Measurements from ENCODE around the gene AKNA.
A peak's percentile ranks its signal among the peaks of the same experiment; 100 is the strongest.

The AKNA gene

GRCh38 chr9:114374936-114375335 lies 12.8 kb downstream of the AKNA start:
- no peak overlapping the region for H3K4me3 ChIP-seq (ENCODE audit: low read depth, low read length)
- H3K36me3 ChIP-seq (ENCODE audit: control insufficient read depth, insufficient read depth, low read length) = peaks cover 22% of the 10 kb centered on the region
- H3K27me3 ChIP-seq (ENCODE audit: control insufficient read depth, insufficient read depth, low read length) = no peaks in the 10 kb centered on the region
- peaks cover 35% of the 10 kb centered on the region for H3K4me1 ChIP-seq (ENCODE audit: control insufficient read depth, insufficient read depth, low read length)
- H3K9ac ChIP-seq (ENCODE audit: low read depth, low read length) = no peak overlapping the region
- H3K9me3 ChIP-seq (ENCODE audit: control insufficient read depth, insufficient read depth, low read length) = no peaks in the 10 kb centered on the region
- no peak overlapping the region for H3K27ac ChIP-seq (ENCODE audit: low read depth, low read length)

- Histone ChIP-seq H3K27me3 (ENCODE audit: control insufficient read depth, insufficient read depth, low read length) (no peaks in the 10 kb centered on the region), H3K9me3 (ENCODE audit: control insufficient read depth, insufficient read depth, low read length) (no peaks in the 10 kb centered on the region), H3K36me3 (ENCODE audit: control insufficient read depth, insufficient read depth, low read length) (peaks cover 17% of the 10 kb centered on the region), H3K4me3 (ENCODE audit: low read depth, low read length) (no peak overlapping the region), H3K27ac (ENCODE audit: low read depth, low read length) (no peak overlapping the region), H3K9ac (ENCODE audit: low read depth, low read length) (no peak overlapping the region), H3K4me1 (ENCODE audit: control insufficient read depth, insufficient read depth, low read length) (peaks cover 43% of the 10 kb centered on the region)
Measured at GRCh38 chr9:114373960-114374730, 13.6 kb downstream of the AKNA start.

- H3K9me3 ChIP-seq (ENCODE audit: control insufficient read depth, insufficient read depth, low read length) = no peaks in the 10 kb centered on the region
- H3K9ac ChIP-seq (ENCODE audit: low read depth, low read length) = no peak overlapping the region
- H3K36me3 ChIP-seq (ENCODE audit: control insufficient read depth, insufficient read depth, low read length) = peaks cover 24% of the 10 kb centered on the region
- no peaks in the 10 kb centered on the region for H3K27me3 ChIP-seq (ENCODE audit: control insufficient read depth, insufficient read depth, low read length)
- H3K27ac ChIP-seq (ENCODE audit: low read depth, low read length) = peak overlapping the region; percentile 34
- H3K4me1 ChIP-seq (ENCODE audit: control insufficient read depth, insufficient read depth, low read length) = peaks cover 45% of the 10 kb centered on the region
- no peak overlapping the region for H3K4me3 ChIP-seq (ENCODE audit: low read depth, low read length)
Measured at GRCh38 chr9:114372921-114373448, 14.8 kb downstream of the AKNA start.

- H3K4me1 ChIP-seq (ENCODE audit: control insufficient read depth, insufficient read depth, low read length) = peaks cover 45% of the 10 kb centered on the region
- peak overlapping the region; percentile 34 for H3K27ac ChIP-seq (ENCODE audit: low read depth, low read length)
- H3K9ac ChIP-seq (ENCODE audit: low read depth, low read length) = no peak overlapping the region
- H3K9me3 ChIP-seq (ENCODE audit: control insufficient read depth, insufficient read depth, low read length) = no peaks in the 10 kb centered on the region
- H3K27me3 ChIP-seq (ENCODE audit: control insufficient read depth, insufficient read depth, low read length) = no peaks in the 10 kb centered on the region
- H3K4me3 ChIP-seq (ENCODE audit: low read depth, low read length) = no peak overlapping the region
- peaks cover 30% of the 10 kb centered on the region for H3K36me3 ChIP-seq (ENCODE audit: control insufficient read depth, insufficient read depth, low read length)
Measured at GRCh38 chr9:114371973-114372917, 15.5 kb downstream of the AKNA start.

DNA sequence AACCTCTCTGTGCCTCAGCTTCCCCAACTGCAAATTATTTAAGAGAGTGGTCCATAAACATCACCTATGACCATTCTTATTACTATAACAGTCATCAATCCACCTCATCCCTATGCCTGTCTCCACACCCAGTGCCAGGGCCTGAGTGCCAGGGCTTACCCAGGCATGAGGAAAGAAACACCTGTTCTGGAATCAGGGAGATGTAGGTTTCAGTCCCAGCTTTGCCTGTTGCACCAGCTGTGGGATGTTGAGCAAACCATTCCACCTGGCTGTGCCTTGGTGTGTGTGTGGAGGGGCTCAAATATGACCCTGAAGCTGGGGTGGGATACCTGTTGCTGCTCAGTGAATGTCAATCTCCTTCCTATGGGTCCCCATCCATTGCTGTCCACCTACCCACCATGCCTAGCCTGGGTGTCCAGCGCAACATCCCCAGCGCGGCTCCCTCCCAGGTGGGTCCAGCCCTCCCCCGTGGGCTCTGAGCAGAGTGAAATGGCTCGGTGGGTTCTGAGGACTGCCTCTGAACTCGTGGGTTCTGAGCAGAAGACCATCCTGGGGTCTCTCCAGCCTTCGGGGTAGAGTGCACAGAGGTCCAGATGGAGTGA lies 16.3 kb downstream of the AKNA start:
- no peaks in the 10 kb centered on the region for H3K9me3 ChIP-seq (ENCODE audit: control insufficient read depth, insufficient read depth, low read length)
- no peak overlapping the region for H3K4me3 ChIP-seq (ENCODE audit: low read depth, low read length)
- peak overlapping the region; percentile 96 for H3K27ac ChIP-seq (ENCODE audit: low read depth, low read length)
- no peak overlapping the region for H3K9ac ChIP-seq (ENCODE audit: low read depth, low read length)
- peaks cover 45% of the 10 kb centered on the region for H3K4me1 ChIP-seq (ENCODE audit: control insufficient read depth, insufficient read depth, low read length)
- no peaks in the 10 kb centered on the region for H3K27me3 ChIP-seq (ENCODE audit: control insufficient read depth, insufficient read depth, low read length)
- H3K36me3 ChIP-seq (ENCODE audit: control insufficient read depth, insufficient read depth, low read length) = peaks cover 28% of the 10 kb centered on the region

DNA sequence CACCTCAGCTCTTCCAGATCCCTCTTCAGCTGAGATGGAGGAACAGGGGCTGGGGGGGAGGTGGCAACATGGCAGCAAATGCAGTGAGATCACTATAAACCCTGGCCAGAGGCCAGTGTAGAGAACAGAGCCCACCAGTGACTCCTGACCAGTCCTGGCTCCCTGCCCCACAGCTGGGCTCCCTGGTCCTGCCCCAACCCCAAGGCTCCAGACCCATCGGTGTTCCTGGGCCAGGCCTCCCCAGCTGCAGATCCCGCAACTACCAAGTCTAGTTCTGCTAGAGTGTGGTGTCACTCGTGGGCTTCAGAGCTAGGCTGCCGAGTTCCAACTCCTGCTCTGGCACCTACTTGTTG lies 16.8 kb downstream of the AKNA start:
- Histone ChIP-seq H3K27ac (ENCODE audit: low read depth, low read length) (peak overlapping the region; percentile 96), H3K4me1 (ENCODE audit: control insufficient read depth, insufficient read depth, low read length) (peaks cover 45% of the 10 kb centered on the region), H3K9me3 (ENCODE audit: control insufficient read depth, insufficient read depth, low read length) (no peaks in the 10 kb centered on the region), H3K36me3 (ENCODE audit: control insufficient read depth, insufficient read depth, low read length) (peaks cover 29% of the 10 kb centered on the region), H3K27me3 (ENCODE audit: control insufficient read depth, insufficient read depth, low read length) (no peaks in the 10 kb centered on the region), H3K4me3 (ENCODE audit: low read depth, low read length) (no peak overlapping the region), H3K9ac (ENCODE audit: low read depth, low read length) (peak overlapping the region; percentile 32)

GRCh38 chr9:114370251-114370967 lies 17.4 kb downstream of the AKNA start:
- Histone ChIP-seq H3K27ac (ENCODE audit: low read depth, low read length) (peak overlapping the region; percentile 96), H3K4me1 (ENCODE audit: control insufficient read depth, insufficient read depth, low read length) (peaks cover 44% of the 10 kb centered on the region), H3K27me3 (ENCODE audit: control insufficient read depth, insufficient read depth, low read length) (no peaks in the 10 kb centered on the region), H3K4me3 (ENCODE audit: low read depth, low read length) (0 out of 2 replicates have a peak overlapping the region, but pooled peaks have one; percentile 33), H3K36me3 (ENCODE audit: control insufficient read depth, insufficient read depth, low read length) (peaks cover 29% of the 10 kb centered on the region), H3K9me3 (ENCODE audit: control insufficient read depth, insufficient read depth, low read length) (no peaks in the 10 kb centered on the region), H3K9ac (ENCODE audit: low read depth, low read length) (peak overlapping the region; percentile 34; the same call in 1 of the 2 replicates)

- H3K9me3 ChIP-seq (ENCODE audit: control insufficient read depth, insufficient read depth, low read length) = no peaks in the 10 kb centered on the region
- no peak overlapping the region for H3K9ac ChIP-seq (ENCODE audit: low read depth, low read length)
- no peaks in the 10 kb centered on the region for H3K27me3 ChIP-seq (ENCODE audit: control insufficient read depth, insufficient read depth, low read length)
- H3K36me3 ChIP-seq (ENCODE audit: control insufficient read depth, insufficient read depth, low read length) = peaks cover 31% of the 10 kb centered on the region
- no peak overlapping the region for H3K4me3 ChIP-seq (ENCODE audit: low read depth, low read length)
- peaks cover 35% of the 10 kb centered on the region for H3K4me1 ChIP-seq (ENCODE audit: control insufficient read depth, insufficient read depth, low read length)
- H3K27ac ChIP-seq (ENCODE audit: low read depth, low read length) = peak overlapping the region; percentile 96
Measured at GRCh38 chr9:114369216-114370130, 18.3 kb downstream of the AKNA start.

DNA sequence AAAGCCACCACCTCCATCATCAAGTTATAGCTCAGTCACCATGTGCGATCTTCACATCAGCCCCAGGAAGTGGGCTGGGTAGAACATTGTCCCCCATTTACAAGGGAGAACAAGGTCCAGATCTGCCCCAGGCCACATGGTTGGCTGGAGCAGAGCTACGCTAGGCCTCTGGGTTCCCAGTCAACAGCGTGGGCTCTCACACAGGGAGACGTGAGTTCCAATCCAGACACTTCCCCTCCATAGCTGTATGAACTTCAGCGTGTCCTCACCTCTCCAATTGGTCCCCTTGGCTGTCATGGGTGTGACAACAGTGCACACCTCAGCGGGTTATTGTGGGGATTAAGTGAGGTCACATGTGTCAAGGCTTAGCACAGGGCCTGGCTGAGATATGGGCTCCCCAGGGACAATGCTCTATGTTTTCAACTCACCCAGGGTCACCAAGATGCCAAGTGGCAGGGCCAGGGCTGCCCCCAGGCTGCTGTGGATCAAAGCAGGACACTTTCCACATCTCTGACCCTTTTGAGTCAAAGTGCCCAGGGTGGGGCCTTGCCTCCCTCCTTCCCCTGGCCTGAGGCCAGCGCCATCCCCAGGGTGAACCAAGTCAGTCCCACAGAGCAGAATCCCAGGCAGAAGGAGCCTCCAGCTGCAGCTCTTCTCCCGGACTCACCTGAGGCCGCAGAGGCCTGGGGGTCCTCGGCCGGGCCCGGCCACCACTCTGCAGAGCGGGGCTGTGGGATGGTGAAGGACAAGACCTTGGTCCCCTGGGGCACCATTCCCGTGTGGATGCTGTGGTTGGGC lies 19.8 kb downstream of the AKNA start:
- H3K9ac ChIP-seq (ENCODE audit: low read depth, low read length) = no peak overlapping the region
- peaks cover 34% of the 10 kb centered on the region for H3K4me1 ChIP-seq (ENCODE audit: control insufficient read depth, insufficient read depth, low read length)
- H3K9me3 ChIP-seq (ENCODE audit: control insufficient read depth, insufficient read depth, low read length) = no peaks in the 10 kb centered on the region
- no peak overlapping the region for H3K27ac ChIP-seq (ENCODE audit: low read depth, low read length)
- no peaks in the 10 kb centered on the region for H3K27me3 ChIP-seq (ENCODE audit: control insufficient read depth, insufficient read depth, low read length)
- H3K36me3 ChIP-seq (ENCODE audit: control insufficient read depth, insufficient read depth, low read length) = peaks cover 40% of the 10 kb centered on the region
- no peak overlapping the region for H3K4me3 ChIP-seq (ENCODE audit: low read depth, low read length)
